HCT116 (cell line): Measurements from ENCODE around the gene MBNL2. TPM values are rescaled to one million over a fixed set of nuclear protein-coding genes. Genes with fewer than 3 reads are reported as not detected.

Experiments
- ATAC-seq: fragments of 200-7000 bp; cut with Tn5 transposase; 2 replicates; pipeline ENCODE4 v1.9.1; 2020; ENCODE audit warnings: mild to moderate bottlenecking, moderate library complexity
- BruUV-seq: library from RNA; stranded (reverse); fragments of 400-500 nt; replicated peaks from 2 replicates; lab custom pipeline; 2021; lab: Mats Ljungman, UMichigan
- CTCF ChIA-PET: fragments of 300-600 bp; sonication (Branson Sonifier 250); formaldehyde crosslinking; loops from one replicate; lab custom pipeline; 2021; ENCODE audit warnings: antibody characterized with exemption; lab: Charles Lee
- POLR2A ChIA-PET: fragments of 300-600, 350-600 bp; sonication (Branson Sonifier 250); formaldehyde crosslinking; loops from one replicate; lab custom pipeline; 2021; ENCODE audit warnings: antibody characterized with exemption; lab: Charles Lee
- RAD21 ChIA-PET, 2 experiments: fragments of 300-600 bp; sonication (Branson Sonifier 250); formaldehyde crosslinking; loops; one replicate each; lab custom pipeline; 2023; ENCODE audit warnings: low total read pairs in 2 of 2; ENCODE audit not compliant: uncharacterized antibody in 2 of 2, unreplicated experiment in 2 of 2, low non-redundant PET in 1 of 2; lab: Charles Lee
- DNase-seq: peaks from one replicate; pipeline ENCODE4 v3.0.0-alpha.2; 2010; ENCODE audit warnings: low read depth, low spot score
- H2AFZ ChIP-seq: fragments of 200-600 bp; shearing (Covaris generic), sonication (generic); 2 replicates; pipeline ENCODE4 v1.6.1; 2017; ENCODE audit warnings: low read depth, mixed run types, mixed read lengths, antibody characterized with exemption, low read length; ENCODE audit not compliant: poor library complexity, severe bottlenecking
- H3K27ac ChIP-seq: 2 replicates; pipeline ENCODE4 v1.5.1; 2012; ENCODE audit warnings: low read depth, low read length
- H3K27me3 ChIP-seq: fragments of 200-600 bp; sonication (generic); 2 replicates; pipeline ENCODE4 v1.6.1; 2016; ENCODE audit warnings: mixed run types, low read length, mixed read lengths; ENCODE audit not compliant: insufficient read depth
- H3K36me3 ChIP-seq, 2 experiments: fragments of 200-500 bp in 1 of 2; fragments of 200-600 bp in 1 of 2; sonication (Bioruptor generic) in 1 of 2; sonication (generic) in 1 of 2; 2 replicates each; pipeline versions ENCODE4 v1.5.1 to v1.6.1; 2014 to 2016; ENCODE audit warnings: low read length in 2 of 2, inconsistent platforms in 1 of 2, mixed read lengths in 1 of 2, mixed run types in 1 of 2; ENCODE audit not compliant: insufficient read depth in 2 of 2, control insufficient read depth in 1 of 2
- H3K4me1 ChIP-seq, 2 experiments: fragments of 200-600 bp in 1 of 2; sonication (generic) in 1 of 2; 2 replicates each; pipeline versions ENCODE4 v1.5.1 to v1.6.1; 2012 to 2017; ENCODE audit warnings: low read length in 2 of 2, inconsistent platforms in 1 of 2, mild to moderate bottlenecking in 1 of 2, mixed read lengths in 1 of 2, mixed run types in 1 of 2, moderate library complexity in 1 of 2; ENCODE audit not compliant: insufficient read depth in 2 of 2, control insufficient read depth in 1 of 2
- H3K4me2 ChIP-seq: fragments of 200-600 bp; sonication (generic); 2 replicates; pipeline ENCODE4 v1.6.1; 2017; ENCODE audit warnings: mixed run types, low read length, mixed read lengths
- H3K4me3 ChIP-seq, 2 experiments: fragments of 200-600 bp in 1 of 2; sonication (generic) in 1 of 2; replicated peaks in 1 of 2; 2 replicates each; pipeline ENCODE4 v1.5.1; 2011 to 2016; ENCODE audit warnings: low read length in 2 of 2, control low read depth in 1 of 2, low read depth in 1 of 2, mild to moderate bottlenecking in 1 of 2, mixed read lengths in 1 of 2, mixed run types in 1 of 2
- H3K79me2 ChIP-seq: fragments of 200-600 bp; sonication (generic); 2 replicates; pipeline ENCODE4 v1.6.1; 2017; ENCODE audit warnings: mild to moderate bottlenecking, mixed run types, low read length, moderate library complexity, mixed read lengths; ENCODE audit not compliant: insufficient read depth
- H3K9ac ChIP-seq: fragments of 200-600 bp; sonication (generic); 2 replicates; pipeline ENCODE4 v1.6.1; 2016; ENCODE audit warnings: low read length, mixed read lengths
- H3K9me2 ChIP-seq: fragments of 200-600 bp; sonication (generic), shearing (Covaris generic); 2 replicates; pipeline ENCODE4 v1.6.1; 2017; ENCODE audit warnings: mixed run types, mild to moderate bottlenecking, moderate library complexity; ENCODE audit not compliant: insufficient read depth
- H3K9me3 ChIP-seq, 2 experiments: fragments of 200-500 bp in 1 of 2; fragments of 200-600 bp in 1 of 2; sonication (Bioruptor generic) in 1 of 2; sonication (generic) in 1 of 2; 2 replicates each; pipeline ENCODE4 v1.6.1; 2014 to 2017; ENCODE audit warnings: low read length in 2 of 2, mixed read lengths in 2 of 2, inconsistent platforms in 1 of 2, low read depth in 1 of 2, mild to moderate bottlenecking in 1 of 2, mixed run types in 1 of 2, moderate library complexity in 1 of 2; ENCODE audit not compliant: control insufficient read depth in 1 of 2, insufficient read depth in 1 of 2
- H4K20me1 ChIP-seq: fragments of 200-600 bp; sonication (generic), shearing (Covaris generic); 2 replicates; pipeline ENCODE4 v1.6.1; 2017; ENCODE audit warnings: mixed run types, mild to moderate bottlenecking, moderate library complexity; ENCODE audit not compliant: insufficient read depth
- EGR1 ChIP-seq: IDR thresholded peaks from 2 replicates; pipeline ENCODE4 v1.6.1; 2012; ENCODE audit warnings: low read depth
- EZH2 ChIP-seq: fragments of 200-600 bp; sonication (generic); IDR thresholded peaks from 2 replicates; pipeline ENCODE4 v1.6.1; 2017; ENCODE audit warnings: antibody characterized with exemption, mixed run types
- FOSL1 ChIP-seq: IDR thresholded peaks from 2 replicates; pipeline ENCODE4 v1.6.1; 2012; ENCODE audit warnings: low read depth
- POLR2AphosphoS5 ChIP-seq: IDR thresholded peaks from 2 replicates; pipeline ENCODE4 v1.6.1; 2011; ENCODE audit warnings: mild to moderate bottlenecking, low read depth, low read length, moderate library complexity
- RAD21 ChIP-seq: IDR thresholded peaks from 2 replicates; pipeline ENCODE4 v1.6.1; 2012; ENCODE audit warnings: low read depth, mild to moderate bottlenecking
- SIN3A ChIP-seq: IDR thresholded peaks from 2 replicates; pipeline ENCODE4 v1.6.1; 2012; ENCODE audit warnings: low read depth
- SRF ChIP-seq: IDR thresholded peaks from 2 replicates; pipeline ENCODE4 v1.6.1; 2012; ENCODE audit warnings: low read depth
- TCF7L2 ChIP-seq: IDR thresholded peaks from 2 replicates; pipeline ENCODE4 v1.7.0; 2011; ENCODE audit warnings: borderline replicate concordance, inconsistent platforms; ENCODE audit not compliant: insufficient read depth, insufficient read length; ENCODE audit errors: extremely low read depth
- YY1 ChIP-seq: IDR thresholded peaks from 2 replicates; pipeline ENCODE4 v1.6.1; 2011; ENCODE audit warnings: low read length, low read depth, moderate library complexity, mild to moderate bottlenecking; ENCODE audit not compliant: insufficient replicate concordance; ENCODE audit errors: extremely low read depth
- ZBTB33 ChIP-seq: IDR thresholded peaks from 2 replicates; pipeline ENCODE4 v1.6.1; 2011; ENCODE audit warnings: mild to moderate bottlenecking, low read length, moderate library complexity; ENCODE audit not compliant: insufficient replicate concordance; ENCODE audit errors: extremely low read depth
- ZFX ChIP-seq: fragments of 450-650 bp; IDR thresholded peaks from 2 replicates; pipeline ENCODE4 v1.6.1; 2017
- intact Hi-C: fragments of 100-400 bp; cut with micrococcal nuclease; formaldehyde crosslinking; loops from 2 replicates; pipeline ENCODE4 v1.10.0; 2022
- total RNA-seq: library from RNA; stranded (reverse); gene quantifications from one replicate; pipeline ENCODE4 v1.2.1, GENCODE V29; 2021; ENCODE audit not compliant: unreplicated experiment
- TF ChIP-seq, protein P1 (sequence below): IDR thresholded peaks from 2 replicates; pipeline ENCODE4 v1.6.1; 2012

Gene MBNL2
- total RNA-seq, 1 experiment from 2014 or later, result 73.9 TPM

DNA sequence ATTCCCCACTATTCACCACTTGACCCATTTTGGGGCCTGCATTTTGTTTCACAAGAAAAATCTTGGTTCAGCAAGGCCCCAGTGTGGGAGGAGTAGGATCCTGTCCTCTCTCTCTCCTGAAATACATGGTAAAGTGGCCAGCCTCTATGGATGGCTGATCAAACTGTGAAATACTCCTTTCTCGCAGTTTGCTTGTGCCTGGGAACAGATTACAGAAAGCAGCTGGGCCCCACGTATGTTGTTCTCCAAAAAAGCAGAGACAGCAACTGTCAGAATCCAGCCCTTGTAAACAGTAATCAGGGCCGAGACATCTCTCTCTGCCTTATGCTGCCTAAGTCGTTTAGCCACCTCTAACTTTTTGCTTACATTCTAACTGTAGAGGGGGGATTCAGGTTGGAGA is 150.8 kb downstream of the MBNL2 start (continued):
- TF ChIP-seq, protein P1, sequence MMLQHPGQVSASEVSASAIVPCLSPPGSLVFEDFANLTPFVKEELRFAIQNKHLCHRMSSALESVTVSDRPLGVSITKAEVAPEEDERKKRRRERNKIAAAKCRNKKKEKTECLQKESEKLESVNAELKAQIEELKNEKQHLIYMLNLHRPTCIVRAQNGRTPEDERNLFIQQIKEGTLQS, result no peak
- TF ChIP-seq SRF, result no peak
- no peak for TF ChIP-seq EZH2
- no peak for TF ChIP-seq SIN3A
- no peak for TF ChIP-seq TCF7L2
- no peak for TF ChIP-seq YY1

DNA sequence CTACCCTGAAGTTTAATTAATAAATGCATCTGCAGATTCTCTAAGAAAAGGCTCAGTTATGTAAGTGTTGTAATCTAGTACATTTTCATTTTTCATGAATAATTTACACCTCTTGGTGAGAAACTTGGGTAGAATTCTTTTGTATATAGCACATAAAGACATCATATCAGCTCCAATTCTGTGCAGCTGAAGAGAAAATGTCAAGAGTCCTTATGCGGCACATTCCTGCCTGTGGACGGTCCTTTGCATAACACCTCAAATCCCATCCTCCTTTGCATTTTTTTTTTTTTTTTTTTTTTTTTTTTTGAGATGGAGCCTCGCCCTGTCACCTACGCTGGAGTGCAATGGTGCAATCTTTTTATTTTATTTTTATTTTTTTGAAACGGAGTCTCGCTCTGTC is 151.7 kb downstream of the MBNL2 start:
- Histone ChIP-seq H3K27me3 (no peaks in the 10 kb centered on the region), H3K27ac (no peak overlapping the region), H2AFZ (no peak overlapping the region), H3K36me3 (0 out of 4 replicates have a peak, but pooled peaks cover 0 to 3% of the 10 kb centered on the region in 2 experiments), H3K9me3 (no peaks in the 10 kb centered on the region), H4K20me1 (no peaks in the 10 kb centered on the region), H3K4me3 (no peak overlapping the region), H3K79me2 (no peaks in the 10 kb centered on the region), H3K9me2 (no peaks in the 10 kb centered on the region), H3K4me2 (no peak overlapping the region), H3K9ac (no peak overlapping the region), H3K4me1 (no peaks in the 10 kb centered on the region)
- CTCF ChIA-PET, result no interaction called here
- ATAC-seq, result no peak
- TF ChIP-seq SIN3A (no peak), ZFX (no peak), RAD21 (no peak), ZBTB33 (no peak), EGR1 (no peak), POLR2AphosphoS5 (no peak), FOSL1 (no peak), YY1 (no peak)
- TF ChIP-seq, protein P1, result no peak
- intact Hi-C loops, result loop anchor here (10.0 kb wide), 1 partner anchor 431 kb away; no protein-coding TSS in a partner anchor
- RAD21 ChIA-PET, result no interaction called here
- BruUV-seq, result no TSS peak
- POLR2A ChIA-PET, result no interaction called here
- no peak for DNase-seq
